HG03460 (cell line): ENCODE data around the gene MALRD1.

Experiments
- ATAC-seq: cut with Tn5 transposase; IDR thresholded peaks from one replicate; pipeline ENCODE4 v1.9.1; 2021; ENCODE audit not compliant: unreplicated experiment

MALRD1 gene

GRCh38 chr10:19629567-19629966 lies 581.0 kb downstream of the MALRD1 start:
- ATAC-seq: no peak

- ATAC-seq: no peak
These were observed 585.6 kb downstream of the MALRD1 start for GRCh38 chr10:19634163-19634562.

GRCh38 chr10:19638182-19638895 lies 589.7 kb downstream of the MALRD1 start:
- no peak for ATAC-seq

- no peak for ATAC-seq
These were observed 590.3 kb downstream of the MALRD1 start for GRCh38 chr10:19638896-19639233.

- no peak for ATAC-seq
These were observed 592.1 kb downstream of the MALRD1 start for GRCh38 chr10:19640566-19641263.

- ATAC-seq: no peak
These were observed 602.9 kb downstream of the MALRD1 start for GRCh38 chr10:19651549-19651948.

GRCh38 chr10:19652750-19653149 lies 604.1 kb downstream of the MALRD1 start:
- no peak for ATAC-seq

- ATAC-seq: no peak
These were observed 605.3 kb downstream of the MALRD1 start for GRCh38 chr10:19653931-19654330.

- ATAC-seq: no peak
These were observed 606.0 kb downstream of the MALRD1 start for GRCh38 chr10:19654576-19654975.

GRCh38 chr10:19656420-19657042 lies 607.9 kb downstream of the MALRD1 start:
- no peak for ATAC-seq

- no peak for ATAC-seq
These were observed 609.5 kb downstream of the MALRD1 start for GRCh38 chr10:19658131-19658530.

- no peak for ATAC-seq
These were observed 610.1 kb downstream of the MALRD1 start for GRCh38 chr10:19658622-19659233.

GRCh38 chr10:19659920-19660655 lies 611.5 kb downstream of the MALRD1 start:
- no peak for ATAC-seq

GRCh38 chr10:19663344-19663743 lies 614.7 kb downstream of the MALRD1 start:
- ATAC-seq: no peak

- no peak for ATAC-seq
These were observed 619.5 kb downstream of the MALRD1 start for GRCh38 chr10:19668116-19668515.

- ATAC-seq: no peak
These were observed 627.5 kb downstream of the MALRD1 start for GRCh38 chr10:19676063-19676462.

GRCh38 chr10:19683356-19683755 lies 634.8 kb downstream of the MALRD1 start:
- ATAC-seq: no peak

GRCh38 chr10:19683960-19684359 lies 635.4 kb downstream of the MALRD1 start:
- no peak for ATAC-seq

- ATAC-seq: no peak
These were observed 639.7 kb downstream of the MALRD1 start for GRCh38 chr10:19688344-19688743.

GRCh38 chr10:19689231-19689630 lies 640.6 kb downstream of the MALRD1 start:
- no peak for ATAC-seq

GRCh38 chr10:19699299-19699698 lies 650.7 kb downstream of the MALRD1 start:
- no peak for ATAC-seq
